ENCODE results near the gene RMDN2.

The RMDN2 gene, protein sequence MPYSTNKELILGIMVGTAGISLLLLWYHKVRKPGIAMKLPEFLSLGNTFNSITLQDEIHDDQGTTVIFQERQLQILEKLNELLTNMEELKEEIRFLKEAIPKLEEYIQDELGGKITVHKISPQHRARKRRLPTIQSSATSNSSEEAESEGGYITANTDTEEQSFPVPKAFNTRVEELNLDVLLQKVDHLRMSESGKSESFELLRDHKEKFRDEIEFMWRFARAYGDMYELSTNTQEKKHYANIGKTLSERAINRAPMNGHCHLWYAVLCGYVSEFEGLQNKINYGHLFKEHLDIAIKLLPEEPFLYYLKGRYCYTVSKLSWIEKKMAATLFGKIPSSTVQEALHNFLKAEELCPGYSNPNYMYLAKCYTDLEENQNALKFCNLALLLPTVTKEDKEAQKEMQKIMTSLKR

DNA sequence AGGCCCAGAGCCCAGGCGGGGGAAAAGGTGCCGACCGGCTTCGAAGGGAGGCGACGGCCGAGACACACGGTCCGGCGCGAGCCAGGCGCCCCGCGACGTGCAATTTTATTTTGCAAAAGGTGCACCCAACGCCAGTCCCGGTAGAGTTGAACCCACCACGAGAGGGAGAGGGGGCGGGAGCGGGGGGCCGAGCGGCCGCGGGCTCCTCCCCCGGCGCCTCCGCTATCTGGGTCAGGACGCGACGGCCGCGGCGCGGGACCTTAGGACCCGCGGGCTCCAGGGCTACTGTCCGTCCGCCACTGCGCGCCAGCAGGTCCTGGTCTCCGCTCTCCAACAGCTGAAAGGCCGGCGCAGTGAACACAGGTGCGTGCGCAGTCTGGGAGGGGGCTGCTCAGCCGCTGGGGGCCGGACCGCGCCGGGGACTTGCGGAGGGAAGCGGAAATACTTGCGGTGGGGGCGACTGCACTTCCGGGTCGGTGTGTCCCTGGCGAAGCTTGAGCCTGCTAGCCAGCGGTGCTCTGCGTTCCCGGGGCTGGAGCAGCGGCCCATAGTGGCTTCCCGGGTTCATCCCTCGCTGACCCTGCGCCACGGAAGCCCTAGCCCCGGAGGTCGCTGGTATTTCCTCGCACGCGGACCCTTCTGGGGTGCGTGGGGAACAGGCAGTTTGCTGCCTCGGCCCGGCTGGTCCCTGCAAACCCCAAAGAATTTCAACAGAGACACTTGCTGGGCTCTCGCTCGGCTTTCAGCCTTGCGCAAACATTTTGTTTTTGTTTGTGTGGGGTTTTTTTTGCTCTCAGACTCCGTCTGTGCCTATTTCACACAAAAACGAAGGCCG is at the start of gene RMDN2:
Gene RMDN2 (plus strand): TSS at position 225 of the 835 bp plus-strand sequence. CDS start 3,991 bp downstream, outside the sequence.
- peak; percentile 78 for DNase-seq

- DNase-seq: no peak
Measured at GRCh38 chr2:37875403-37875906, 49.6 kb upstream of the RMDN2 start.

DNA sequence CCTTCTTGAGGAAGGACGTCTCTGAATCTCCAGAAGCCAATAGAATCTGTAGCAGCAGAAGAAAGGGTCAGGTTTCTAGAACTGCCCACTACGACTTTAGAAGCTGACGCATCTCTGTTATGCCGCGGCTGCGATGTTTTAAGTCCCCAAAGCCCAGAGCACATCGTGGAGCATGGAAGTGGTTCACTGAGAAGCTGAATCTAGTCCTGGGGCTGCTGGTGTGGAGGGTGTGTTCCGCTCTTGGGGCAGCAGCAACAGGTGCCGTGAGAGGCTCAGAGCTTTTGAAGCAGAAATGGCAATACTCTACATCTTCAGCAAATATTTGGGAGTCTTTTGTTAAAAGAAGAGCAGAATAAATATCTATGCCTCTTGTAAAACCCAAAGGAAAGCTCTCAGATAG is 48.9 kb upstream of the RMDN2 start:
- DNase-seq: no peak

- peak; percentile 81 for DNase-seq
Measured at GRCh38 chr2:37877457-37878315, 47.4 kb upstream of the RMDN2 start.

GRCh38 chr2:37878536-37878935 is 46.6 kb upstream of the RMDN2 start:
- no peak for DNase-seq

GRCh38 chr2:37880551-37880950 is 44.5 kb upstream of the RMDN2 start:
- no peak for DNase-seq

DNA sequence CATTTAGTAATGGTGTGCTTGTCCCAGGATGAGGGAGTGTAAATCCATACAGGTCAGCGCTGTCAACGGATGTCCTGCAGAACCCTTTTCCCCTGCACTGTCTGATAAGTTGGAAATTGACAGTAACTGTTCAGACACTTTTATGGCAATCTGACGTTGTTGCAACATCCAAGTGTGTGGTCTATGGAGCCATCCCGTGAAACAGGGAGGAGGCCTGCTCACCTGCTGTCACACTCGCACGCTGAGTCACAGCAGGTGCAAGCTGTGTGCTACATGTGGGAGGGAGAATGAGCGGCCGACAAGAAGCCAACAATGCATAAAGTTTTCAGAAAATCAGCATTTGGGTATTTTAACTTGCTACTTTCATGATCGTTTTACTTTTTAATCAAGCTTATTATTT is 43.7 kb upstream of the RMDN2 start:
- no peak for DNase-seq

DNA sequence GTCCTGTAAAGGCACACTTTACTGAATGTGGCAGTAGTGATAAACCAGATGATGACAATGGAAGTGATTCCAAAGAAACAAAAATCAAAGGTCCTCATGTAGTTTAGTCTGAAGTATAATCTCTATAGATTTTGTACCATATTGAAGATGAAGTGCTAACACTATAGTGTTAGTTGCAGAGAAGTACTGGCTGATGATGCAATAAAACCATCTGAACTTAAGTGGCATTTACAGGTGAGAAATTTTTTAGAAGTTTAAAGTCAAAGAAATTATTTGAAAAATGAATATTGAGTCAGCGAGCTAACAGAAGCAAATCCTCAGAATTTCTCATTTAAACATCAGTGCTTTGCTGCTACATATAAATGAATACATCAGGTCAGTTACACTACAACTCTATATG is 43.1 kb upstream of the RMDN2 start:
- no peak for DNase-seq

GRCh38 chr2:37883518-37883917 is 41.6 kb upstream of the RMDN2 start:
- DNase-seq: no peak

- no peak for DNase-seq
Measured at GRCh38 chr2:37885329-37885993, 39.6 kb upstream of the RMDN2 start.

DNA sequence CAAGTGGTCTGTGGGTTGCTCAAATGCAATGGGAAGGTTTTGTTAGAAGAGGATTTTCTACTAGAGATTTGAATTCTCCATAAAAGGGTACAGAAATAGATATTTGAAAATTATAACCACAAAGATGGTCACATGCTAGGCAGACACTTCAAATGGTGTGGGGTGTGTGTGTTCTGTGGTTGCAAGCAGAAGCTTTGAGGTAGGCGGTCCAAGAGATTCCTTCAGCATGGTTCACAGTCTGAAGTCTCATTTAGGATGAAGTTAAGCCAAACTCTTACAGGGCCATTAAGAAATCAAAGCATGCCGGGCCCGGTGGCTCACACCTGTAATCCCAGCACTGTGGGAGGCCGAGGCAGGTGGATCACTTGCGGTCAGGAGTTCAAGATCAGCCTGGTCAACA is 38.3 kb upstream of the RMDN2 start:
- no peak for DNase-seq

- no peak for DNase-seq
Measured at GRCh38 chr2:37887286-37887685, 37.8 kb upstream of the RMDN2 start.

GRCh38 chr2:37890893-37891495 is 34.1 kb upstream of the RMDN2 start:
- peak; percentile 34 for DNase-seq

GRCh38 chr2:37891846-37892435 is 33.1 kb upstream of the RMDN2 start:
- no peak for DNase-seq

DNA sequence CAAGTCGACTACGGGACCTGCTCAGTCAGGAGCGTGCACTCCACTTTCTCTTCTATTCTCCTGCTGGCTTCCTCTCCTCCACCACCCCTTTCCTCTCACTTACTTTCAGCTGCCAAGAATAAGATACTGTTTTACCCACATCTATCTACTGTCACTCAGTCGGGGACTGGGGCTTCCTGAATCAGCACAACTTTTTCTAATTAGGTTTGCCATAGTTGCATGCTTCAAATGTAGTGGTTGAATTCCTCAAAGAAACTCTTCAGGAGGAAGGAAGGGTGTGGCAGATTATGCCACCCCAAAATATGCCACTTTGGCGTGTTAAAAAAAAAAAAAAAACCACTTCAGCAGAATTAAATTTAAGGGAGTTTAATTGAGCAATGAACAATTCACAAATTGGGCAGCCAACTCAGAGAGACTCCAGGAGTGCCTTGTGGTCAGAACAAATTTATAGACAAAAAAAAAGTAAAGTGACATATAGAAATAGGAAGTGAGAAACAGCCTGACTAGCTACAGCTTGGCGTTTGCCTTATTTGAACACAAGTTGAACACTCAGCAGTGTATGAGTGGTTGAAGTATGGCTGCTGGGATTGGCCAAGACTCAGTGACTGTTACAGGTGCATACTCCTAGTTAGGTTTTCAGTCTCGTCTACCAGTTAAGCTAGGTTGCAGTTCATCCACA is 32.5 kb upstream of the RMDN2 start:
- DNase-seq: no peak

GRCh38 chr2:37893327-37893726 is 31.8 kb upstream of the RMDN2 start:
- no peak for DNase-seq

GRCh38 chr2:37894047-37894446 is 31.0 kb upstream of the RMDN2 start:
- DNase-seq: no peak

DNA sequence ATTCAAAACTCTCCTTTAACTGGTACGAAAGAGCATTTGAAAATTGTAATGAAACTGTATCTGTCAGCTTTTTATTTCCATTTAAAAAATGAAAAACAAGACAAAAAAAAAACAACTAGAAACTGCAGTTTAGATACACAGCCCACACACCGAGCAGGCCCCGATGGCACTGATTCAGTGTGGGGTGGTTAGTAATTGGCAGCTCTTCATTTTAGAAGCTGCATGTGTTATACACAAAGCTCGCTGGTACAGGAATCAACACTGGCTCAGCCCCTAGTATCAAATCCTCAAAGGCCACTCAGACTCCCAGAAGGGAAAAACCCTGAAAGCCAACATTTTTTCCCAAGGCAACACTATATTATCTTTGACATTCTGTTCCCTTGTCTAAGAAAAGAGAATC is 30.5 kb upstream of the RMDN2 start:
- DNase-seq: no peak

- no peak for DNase-seq
Measured at GRCh38 chr2:37895140-37895539, 29.9 kb upstream of the RMDN2 start.

- DNase-seq: no peak
Measured at GRCh38 chr2:37896319-37896718, 28.8 kb upstream of the RMDN2 start.

- DNase-seq: no peak
Measured at GRCh38 chr2:37897511-37897910, 27.6 kb upstream of the RMDN2 start.

All from DMS79 treated with DMSO at 0.1 percent for 48 hours (cell line).